ENCODE measurements around the gene UNC79.
A peak's percentile ranks its signal among the peaks of the same experiment; 100 is the strongest.

UNC79 gene

DNA sequence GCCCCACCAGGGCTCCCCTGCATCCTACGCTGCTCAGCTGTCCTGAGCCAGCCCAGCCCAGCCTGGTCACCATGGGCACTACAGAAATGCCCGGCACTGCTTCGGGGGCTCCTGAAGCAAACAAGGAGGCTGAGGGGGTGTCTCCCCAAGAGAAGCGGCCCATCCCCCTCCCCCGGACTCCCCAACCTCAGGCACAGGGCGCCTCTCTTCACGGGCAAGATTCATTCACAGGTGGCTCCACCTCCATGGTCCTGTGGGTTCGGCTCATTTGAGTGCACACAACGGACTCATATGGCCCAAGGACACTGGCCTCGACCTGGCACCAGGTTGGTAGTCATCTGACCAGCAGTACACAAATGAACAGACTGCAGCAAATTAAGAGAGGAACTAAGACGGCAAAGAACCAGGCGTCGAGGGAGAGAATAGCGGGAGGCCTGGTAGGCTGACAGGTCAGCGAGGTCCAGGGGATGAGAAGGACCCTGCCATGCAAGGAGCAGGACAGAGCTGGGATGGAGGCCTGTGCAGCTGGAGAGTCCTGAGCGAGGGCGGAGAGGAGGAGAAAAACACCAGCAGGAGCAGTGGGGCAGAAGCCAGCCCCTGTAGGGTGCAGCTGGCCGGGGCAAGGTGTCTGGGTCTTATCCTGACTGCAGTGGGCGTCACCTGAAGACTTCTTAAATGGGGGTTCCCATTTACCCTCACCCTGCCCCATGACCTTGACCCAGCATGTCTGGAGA is 297.3 kb downstream of the UNC79 start:
- no peak for DNase-seq (ENCODE audit: low spot score)

DNA sequence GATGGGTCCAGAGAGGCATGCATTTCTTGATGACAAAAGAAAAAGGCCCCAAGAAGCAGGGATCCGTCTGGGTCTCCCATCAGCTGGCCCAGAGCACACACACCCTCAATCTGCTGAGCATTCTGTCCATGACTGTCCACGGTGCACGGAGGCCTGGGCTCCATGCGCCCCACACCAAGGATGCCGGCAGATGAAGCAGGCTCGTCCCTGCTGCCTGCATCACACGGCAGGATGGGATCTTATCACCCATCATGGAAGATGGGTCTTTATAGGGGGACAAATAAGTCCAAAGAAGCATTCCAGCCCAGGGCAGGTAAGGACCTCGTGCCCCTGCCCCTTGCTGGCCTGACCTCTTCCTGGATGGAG is 297.9 kb downstream of the UNC79 start:
- DNase-seq (ENCODE audit: low spot score): no peak

DNA sequence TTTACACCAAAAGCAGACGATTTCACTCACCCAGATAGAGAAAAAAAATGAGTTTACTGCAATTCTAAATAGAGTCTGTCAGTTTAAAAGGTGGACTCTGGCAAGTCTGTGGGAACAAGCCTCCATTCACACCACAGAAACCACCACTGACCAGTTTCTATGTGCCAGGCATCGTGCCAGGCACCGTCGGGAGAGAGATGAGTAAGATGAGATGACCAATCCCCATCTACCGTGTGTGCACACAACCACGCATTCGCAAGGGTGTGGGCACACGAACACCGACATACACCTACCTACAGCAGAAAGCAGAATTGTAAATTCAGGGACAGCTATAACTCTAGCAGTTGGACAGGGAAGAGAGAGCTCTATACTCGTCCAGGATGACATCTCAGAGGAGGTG is 299.3 kb downstream of the UNC79 start:
- no peak for DNase-seq (ENCODE audit: low spot score)

DNA sequence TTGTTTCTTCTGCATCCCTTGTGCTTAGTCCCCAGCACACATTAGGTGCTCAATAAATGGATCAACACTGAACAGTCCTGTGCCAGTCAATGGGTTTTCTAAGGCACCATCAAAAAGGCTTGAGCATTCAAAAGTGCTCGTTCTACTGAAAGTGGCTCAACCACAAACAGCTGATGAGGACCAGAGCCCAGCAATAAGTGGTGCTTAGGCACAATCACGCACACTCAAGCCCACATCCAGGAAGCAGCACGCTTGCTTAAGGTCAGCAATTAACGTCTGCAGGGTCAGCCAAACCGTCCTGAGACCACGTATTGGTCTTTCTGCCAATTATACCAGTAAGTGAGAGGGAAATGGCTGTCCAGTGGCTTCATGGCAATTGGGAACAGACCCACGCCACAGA is 301.0 kb downstream of the UNC79 start:
- no peak for DNase-seq (ENCODE audit: low spot score)

DNA sequence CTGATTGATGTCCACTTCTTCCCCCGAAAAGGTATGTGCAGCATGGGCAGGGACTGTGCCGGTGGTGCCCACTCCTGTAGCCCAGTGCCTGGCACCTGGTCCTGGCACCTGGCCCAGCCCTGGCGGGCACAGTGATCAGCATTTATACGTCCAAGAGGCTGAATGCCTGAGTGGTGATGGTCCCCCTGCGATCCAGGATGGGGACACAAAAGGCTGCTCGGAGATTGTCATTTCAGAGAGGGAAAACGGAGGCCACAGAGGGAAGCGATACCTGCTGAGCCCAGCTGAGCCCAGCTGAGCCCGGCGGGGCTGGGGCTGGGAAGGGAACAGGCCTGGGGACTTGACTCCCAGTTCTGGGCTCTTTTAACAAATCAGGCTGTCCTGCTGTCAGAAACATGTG is 301.8 kb downstream of the UNC79 start:
- no peak for DNase-seq (ENCODE audit: low spot score)

DNA sequence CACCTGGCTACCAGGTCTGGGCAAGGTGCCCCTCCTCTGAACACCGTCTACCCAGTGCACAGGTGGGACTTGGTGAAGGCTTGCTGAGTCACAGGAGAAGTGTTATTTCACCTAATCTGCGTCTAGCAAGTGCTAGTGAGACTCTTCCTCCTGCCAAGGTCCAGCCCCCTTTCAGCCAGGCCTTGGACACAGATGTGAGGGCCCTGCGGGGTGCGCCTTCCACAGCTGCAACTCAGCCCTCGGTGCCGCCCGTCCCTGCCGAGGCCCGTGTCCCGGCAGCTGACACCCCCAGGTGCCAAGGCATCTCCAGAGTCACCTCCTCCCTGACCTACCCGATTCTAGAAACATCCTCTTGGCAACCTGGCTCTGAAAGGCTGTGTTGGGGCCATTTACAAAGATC is 302.5 kb downstream of the UNC79 start:
- no peak for DNase-seq (ENCODE audit: low spot score)

DNA sequence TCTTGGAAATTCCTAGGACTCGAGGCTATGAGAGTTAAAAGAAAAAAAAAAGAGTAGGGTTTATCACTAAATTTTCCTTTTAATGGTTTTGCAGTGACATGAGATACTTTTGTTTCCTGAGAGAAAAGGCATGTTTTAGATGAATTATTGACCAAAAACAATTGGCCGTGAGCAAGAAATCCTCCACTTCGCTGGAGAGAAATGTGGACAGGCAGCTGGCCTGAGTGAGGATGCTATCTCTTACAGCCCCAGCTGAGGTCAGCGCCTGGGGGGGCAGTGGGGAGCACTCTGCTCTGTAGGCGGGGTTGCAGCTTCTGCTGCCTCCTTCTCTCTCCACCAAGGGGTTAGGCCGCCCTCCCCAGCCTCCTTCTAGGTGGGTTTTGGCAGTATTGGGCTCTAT is 302.9 kb downstream of the UNC79 start:
- DNase-seq (ENCODE audit: low spot score): no peak

DNA sequence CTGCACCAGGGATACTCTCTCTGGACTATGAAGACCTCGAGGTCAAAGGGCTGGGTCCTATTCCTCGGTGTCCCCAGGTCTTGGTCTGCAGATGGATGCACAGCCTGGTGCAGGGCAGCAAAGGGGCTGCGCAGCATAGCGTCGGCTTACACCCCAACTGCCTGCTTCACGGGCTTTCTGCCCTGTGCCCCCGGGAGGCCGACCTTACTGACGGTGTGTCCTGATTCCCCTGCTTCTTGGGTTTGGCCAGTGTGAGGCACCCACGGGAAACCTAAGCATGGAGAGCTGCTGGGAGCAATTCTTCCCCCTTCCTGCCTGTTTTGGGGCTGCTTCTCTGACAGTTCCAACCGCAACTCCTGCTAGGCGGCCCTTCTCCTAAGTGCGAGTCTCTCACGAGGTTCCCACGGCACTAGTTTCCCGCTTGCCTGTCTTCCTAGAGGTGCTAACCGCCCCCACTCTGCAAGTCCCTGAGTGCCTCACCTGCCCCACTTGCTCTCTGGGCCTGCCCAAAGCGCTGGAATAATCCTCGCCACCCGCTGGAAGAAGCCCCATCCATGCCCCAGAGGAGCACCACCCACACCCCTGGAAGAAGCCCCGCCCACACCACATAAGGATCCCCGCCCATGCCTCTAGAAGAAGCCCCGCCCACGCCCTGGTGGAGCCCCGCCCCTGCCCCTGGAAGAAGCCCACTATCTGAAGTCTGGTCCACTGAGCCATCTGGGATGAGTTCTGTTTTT is 303.5 kb downstream of the UNC79 start:
- no peak for DNase-seq (ENCODE audit: low spot score)

DNA sequence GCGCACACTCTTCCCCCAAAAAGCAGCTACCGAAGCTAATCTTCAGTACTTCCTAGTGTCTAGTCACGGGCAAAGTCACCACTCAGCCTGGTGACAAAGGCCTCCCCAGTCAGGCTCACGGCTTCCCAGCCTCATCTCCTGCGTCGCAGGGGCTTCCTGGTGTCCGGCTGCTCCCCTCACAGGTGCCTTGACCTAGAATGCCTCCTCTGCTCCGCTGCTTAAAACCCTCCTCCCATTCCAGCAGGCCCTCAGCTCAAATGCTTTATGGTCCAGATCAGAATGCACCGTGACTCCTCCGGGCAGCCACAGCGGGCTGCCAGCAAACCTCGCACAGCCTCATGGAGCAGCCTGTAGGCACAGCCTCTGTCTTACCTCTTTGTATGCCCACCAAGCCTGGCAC is 304.5 kb downstream of the UNC79 start:
- no peak for DNase-seq (ENCODE audit: low spot score)

DNA sequence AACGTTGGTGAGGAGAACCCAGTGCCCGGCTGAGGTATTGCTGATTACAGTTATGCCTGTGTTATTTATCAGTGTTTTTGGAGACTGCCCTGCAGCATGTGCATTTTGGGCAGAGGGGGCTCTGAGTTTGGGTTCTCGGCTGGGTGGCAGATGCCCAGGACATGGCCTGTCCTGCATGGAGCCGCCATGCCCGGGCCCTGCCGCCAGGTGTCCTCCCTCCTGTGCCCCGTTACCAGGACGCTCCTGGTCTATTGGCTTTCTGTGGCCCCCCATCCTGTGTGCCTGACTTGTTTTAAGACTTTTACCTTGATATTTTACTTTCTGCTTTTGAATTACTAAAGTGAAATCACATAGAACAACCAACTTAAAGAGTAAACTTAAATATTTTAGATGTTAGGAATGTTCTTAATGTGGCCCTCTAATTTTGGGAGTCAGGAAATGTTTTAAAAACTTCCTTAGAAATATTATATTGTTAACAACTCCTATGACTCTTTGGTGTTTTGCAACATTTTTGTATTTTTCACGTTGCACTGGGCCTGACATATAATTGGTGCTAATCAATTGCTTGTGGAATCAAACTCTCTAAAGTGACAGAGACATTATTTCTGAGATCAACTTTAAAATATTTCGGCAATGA is 305.8 kb downstream of the UNC79 start:
- peak; percentile 47 for DNase-seq (ENCODE audit: low spot score)

DNA sequence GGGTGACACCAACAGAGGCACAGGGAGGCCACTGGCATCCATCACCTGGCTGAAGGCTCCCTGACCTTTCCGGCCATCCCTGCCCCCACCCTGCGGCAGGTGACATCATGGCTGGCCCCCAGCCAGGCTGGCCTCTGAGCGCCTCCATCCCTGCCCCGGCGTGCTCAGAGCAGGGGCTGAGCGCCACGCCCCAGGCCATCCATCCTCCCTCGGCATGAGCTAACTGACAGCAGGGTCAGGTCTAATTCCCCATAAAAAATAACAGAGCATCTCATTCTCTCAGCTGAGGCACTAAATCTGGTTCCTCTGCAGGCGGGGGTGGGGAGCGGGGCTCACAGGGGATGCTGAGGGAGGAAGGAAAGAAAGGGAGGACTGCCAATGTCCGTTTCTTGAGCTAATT is 306.9 kb downstream of the UNC79 start:
- DNase-seq (ENCODE audit: low spot score): no peak

DNA sequence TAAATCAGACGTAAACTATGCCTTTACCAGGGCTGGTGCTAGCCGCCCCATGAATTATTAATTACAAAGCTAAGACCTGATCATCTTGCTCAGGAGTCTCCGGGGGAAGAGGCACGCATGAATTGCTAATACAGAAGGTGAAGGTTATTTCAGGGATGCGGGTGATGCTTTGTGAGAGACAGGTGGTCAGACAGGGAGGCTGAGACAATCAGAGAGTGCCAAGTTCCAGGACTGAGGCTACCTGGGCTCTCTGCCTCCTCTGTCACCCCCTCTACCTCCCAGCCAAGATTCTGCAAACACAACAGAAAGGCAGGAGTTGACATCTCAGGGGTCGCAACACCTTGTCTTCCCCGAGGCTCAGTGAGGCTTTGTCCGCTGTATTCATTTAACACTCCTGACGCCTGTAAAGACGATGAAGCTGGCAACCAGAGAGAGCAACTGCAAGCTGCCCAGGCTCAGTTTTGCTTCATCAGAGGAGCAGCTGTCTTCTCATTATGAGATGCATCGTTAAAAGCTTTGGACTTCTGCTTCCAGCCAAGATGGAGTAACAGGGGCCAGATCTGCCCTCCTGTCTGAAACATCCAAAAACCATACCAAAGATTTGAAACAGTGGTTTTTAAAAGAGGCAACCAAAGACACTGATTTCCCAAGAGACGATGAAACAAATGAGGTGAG is 311.0 kb downstream of the UNC79 start:
- DNase-seq (ENCODE audit: low spot score): no peak

DNA sequence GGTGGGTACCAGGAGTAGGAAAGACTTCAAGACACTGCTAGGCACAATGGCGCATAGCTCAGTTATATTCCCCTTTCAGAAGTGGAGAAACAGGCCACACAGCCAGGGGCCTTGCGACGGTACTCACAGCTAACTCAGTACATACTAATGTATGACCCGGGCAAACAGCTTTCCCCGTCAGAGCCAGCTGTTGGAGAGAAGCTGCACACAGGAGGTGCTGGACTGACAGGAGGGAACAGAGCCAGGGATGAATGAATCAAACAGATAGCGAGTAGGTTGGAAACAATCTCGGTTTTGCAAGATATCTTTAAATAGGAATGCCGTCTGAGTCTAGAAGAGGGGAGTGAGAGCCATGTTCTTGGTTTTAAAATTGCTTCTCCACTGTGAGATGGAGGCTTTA is 312.0 kb downstream of the UNC79 start:
- DNase-seq (ENCODE audit: low spot score): no peak

DNA sequence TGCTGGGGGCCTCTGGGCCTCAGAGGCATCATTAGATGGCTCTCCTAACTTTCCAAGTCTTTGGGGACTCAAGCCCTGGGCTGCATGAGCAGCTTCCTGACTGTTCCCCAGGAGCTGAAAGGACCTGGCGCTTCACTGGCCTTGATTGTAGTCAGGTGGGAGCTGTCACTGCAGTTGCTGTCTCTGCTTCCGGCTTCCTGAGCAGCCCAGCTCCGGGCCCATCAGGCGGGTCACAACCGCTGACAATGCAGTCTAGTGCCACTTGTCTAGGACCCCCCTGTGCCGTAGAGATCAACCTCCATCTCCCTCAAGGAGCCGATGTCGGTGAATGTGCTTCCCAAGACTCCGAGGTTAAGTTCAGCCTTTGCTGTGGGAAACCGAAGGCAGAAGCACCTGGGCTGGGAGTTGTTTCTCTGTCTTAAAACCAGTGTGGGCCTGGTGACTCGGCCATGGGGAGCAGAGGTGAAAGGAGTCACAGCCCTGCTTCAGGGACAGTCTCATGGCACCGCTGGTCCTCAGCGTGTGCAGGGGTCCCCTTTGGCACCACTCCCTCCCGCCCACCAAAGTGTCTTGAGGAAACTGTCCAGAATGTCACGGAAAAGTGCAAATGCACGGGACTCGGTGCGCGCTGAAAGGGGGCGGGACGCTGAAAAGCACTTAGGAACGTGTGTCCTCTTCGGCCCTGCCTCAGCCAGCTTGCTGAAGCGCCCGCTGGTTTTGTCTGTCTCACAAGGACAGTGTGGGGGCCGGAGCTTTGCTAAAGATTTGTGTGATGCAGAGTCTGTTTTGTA is 312.7 kb downstream of the UNC79 start:
- no peak for DNase-seq (ENCODE audit: low spot score)

DNA sequence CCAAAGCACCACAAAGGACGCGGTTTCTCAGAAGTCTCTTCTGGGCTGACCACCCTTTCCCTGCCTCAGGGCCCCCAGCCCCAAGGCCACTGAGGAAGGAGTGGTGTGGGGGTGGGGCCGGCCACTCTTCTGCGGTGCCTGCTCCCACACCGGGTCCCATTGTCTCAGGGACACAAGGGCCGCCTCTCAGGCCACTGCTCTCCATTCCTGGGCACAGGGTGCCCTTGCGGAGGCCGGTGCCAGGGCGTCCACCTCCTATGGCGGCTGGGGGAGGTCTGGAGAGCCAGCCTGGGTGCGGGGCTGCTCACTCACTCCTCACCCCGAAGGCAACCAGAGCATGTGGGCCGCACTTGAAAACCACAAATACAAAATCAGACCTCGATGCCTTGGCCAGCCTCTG is 313.4 kb downstream of the UNC79 start:
- DNase-seq (ENCODE audit: low spot score): no peak

DNA sequence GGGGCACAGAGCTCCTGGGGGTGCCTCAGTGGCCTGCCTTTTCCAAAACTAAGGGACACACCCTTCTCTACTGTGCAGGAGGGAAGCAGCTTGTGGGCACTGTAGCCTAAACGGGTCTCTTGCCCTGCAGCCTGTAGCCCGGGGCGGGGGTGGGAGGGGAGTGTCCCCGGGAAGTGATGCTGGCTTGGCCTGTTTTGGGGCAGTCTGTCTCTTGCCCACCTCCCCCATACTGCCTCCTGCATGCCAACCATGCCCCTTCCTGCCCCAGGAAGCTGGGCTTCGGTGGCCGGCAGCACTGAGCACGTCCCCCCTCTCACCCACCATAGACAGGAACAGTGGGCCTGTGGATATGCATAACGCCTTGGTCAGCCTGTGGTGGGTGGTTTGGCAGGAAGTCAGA is 314.1 kb downstream of the UNC79 start:
- no peak for DNase-seq (ENCODE audit: low spot score)

DNA sequence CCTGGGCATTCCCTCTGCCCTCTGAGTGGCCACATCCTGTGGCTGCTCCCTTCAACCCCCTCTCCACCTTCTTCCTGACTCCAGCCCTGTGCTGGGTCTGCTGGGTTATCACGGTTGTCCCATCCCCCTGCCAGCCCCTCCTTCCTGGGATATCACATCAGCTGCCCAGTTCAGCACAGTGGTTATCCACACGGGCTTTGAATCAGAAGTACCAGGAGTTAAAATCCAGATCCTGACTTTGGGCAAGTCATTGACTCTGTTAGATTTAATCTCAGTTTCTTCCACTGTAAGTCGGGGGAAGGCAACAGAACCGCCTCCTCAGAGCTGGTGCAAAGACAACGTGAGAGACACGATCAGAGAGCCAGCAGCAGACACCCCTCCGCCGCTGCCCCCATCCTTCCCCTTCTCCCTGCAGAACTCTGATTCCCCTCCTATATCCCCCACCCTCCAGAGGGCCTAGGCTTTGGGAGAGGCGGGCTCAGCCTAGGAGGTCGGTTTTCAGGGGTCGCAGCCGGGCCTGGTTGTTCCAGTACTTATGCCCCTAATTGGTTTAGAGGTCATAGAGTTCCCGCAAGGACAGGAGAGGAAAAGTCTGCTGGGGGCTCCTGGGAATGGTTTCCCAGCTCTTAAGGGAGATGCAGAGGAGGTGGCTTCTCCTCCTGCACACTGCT is 315.0 kb downstream of the UNC79 start:
- DNase-seq (ENCODE audit: low spot score): no peak

DNA sequence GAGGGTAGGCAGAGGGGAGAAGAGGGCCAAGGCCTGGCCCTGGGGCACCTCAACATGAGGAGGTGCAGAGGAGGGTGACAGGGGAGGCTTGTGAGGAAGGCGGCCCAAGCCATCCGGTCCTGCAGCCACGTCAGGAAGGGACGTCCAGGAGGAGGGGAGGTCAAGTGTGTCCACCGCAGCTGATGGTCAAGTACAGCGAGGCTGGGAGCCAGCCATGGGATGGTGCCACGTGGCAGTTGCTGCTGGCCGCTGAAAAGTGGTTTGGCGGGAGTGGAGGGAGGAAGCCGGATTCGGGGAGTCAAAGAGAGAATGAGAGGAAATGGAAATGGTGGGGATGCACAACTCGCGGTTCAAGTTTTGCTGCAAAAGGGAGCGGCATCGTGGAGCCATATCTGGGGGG is 316.4 kb downstream of the UNC79 start:
- DNase-seq (ENCODE audit: low spot score): no peak

DNA sequence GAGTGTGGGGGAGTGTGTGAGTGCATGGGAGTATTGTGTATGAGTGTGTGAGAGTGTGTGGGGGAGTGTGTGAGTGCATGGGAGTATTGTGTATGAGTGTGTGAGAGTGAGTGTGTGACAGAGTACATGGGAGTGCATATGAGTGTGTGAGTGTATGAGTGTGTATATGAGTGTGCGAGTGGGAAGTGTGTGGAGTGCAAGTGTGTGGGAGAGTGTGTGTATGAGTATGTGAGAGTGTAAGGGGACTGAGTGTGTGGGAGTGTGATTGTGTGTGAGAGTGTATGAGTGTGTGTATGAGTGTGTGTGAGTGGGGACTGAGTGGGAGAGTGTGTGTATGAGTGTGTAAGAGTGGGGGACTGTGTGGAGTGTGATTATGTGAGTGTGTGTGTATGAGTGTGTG is 316.8 kb downstream of the UNC79 start:
- DNase-seq (ENCODE audit: low spot score): no peak

DNA sequence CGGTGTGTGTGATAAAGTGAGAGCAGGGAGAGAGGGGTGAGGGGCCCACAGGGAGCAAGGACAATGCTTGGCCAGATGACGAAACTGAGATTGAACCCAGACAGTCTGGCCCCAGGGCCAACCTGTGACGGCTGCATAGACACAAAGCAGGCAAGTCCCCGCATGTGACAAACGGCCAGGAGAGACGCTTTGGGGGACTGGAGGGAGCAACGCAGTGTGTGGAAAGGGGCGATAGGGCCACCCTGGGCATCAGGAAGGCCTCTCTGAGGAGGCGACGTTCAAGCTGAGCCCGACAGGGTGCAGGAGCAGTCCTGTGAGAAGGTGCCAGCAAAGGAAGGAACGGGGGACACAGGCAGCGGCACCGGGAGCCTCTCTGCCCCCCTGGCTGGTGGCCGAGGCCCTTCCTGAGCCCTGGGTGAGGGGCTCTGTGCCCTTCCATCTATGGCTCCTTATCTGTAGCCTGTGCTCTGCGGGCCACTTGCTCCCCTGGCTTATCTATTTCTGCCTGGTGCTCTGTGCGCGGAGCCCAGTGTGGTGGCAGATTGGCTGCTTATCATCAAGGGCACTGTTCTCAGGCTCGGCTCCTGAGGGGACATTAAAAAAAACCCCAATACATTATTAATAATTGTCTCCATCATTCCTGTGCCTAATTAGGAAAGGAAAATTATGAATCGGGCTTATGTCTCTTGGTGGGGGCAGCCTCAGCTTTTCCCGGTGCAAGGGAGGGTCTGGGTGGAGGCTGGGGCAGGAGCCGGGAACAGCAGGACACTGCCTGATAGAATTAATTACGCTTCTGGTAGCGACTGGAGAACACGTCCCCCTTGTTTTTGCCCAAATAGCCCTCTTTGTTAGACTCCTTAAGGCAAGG is 317.7 kb downstream of the UNC79 start:
- no peak for DNase-seq (ENCODE audit: low spot score)

DNA sequence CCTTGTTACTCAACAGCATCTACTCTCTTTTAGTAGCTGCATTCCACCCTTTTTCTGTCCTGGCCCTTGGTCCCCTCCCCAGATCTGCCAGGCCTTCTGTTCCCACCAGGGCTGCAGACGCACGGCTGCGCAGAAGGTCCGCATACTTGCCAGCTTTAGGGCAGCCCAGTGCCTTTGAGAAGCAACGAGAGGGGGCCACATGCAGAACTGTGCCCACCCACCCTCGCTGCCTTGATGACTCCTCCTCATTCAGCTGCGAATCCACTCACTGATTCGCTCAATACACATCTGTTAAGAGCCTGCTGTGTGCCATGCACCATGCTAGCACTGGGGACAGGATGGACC is 318.3 kb downstream of the UNC79 start:
- DNase-seq (ENCODE audit: low spot score): no peak
